ENCODE measurements around the gene LRP1B.

The LRP1B gene

DNA sequence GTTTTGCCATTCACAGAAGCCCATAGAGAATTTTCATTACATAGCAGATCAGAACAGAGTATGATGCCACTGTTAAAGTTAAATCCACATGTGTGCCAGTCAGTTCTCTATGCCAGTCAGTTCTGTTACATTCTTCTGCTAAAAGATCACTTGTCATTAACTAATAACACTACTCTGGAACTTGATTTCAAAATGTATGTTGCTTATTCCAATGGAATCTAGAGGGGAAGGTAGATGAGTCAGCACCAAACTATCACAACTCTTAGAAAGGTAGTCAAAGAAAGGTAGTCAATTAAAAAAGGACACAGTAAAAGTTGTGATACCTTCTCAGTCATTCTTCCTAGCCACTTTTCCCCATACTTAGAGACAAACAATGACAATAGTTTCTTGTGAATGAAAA is 1214.4 kb downstream of the LRP1B start:
- TF ChIP-seq, protein P1, sequence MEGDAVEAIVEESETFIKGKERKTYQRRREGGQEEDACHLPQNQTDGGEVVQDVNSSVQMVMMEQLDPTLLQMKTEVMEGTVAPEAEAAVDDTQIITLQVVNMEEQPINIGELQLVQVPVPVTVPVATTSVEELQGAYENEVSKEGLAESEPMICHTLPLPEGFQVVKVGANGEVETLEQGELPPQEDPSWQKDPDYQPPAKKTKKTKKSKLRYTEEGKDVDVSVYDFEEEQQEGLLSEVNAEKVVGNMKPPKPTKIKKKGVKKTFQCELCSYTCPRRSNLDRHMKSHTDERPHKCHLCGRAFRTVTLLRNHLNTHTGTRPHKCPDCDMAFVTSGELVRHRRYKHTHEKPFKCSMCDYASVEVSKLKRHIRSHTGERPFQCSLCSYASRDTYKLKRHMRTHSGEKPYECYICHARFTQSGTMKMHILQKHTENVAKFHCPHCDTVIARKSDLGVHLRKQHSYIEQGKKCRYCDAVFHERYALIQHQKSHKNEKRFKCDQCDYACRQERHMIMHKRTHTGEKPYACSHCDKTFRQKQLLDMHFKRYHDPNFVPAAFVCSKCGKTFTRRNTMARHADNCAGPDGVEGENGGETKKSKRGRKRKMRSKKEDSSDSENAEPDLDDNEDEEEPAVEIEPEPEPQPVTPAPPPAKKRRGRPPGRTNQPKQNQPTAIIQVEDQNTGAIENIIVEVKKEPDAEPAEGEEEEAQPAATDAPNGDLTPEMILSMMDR (IDR thresholded peaks at IDR 0.05), result no peak

DNA sequence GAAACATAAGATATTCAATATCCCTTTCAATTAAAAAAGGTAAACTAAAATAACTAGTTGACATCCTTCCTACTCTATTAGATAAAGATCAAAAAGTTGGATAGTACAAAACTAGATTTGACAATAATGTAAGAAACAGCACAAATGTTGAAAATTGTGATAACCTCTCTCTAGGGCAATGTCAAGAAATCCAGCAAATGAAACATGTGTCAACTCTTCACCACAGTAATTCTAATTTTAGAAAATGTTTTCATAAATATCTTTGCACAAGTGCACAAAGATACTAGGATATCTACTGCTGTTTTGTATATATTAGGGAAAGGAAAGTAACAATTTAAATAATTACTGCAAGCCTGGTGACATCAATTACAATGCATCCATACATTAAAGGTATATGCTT is 1220.1 kb downstream of the LRP1B start:
- Histone ChIP-seq H3K4me1 (ENCODE audit: control insufficient read depth in 1 of 2, insufficient read depth in 1 of 2, low read depth in 1 of 2, low read length in 1 of 2) (no peaks in the 10 kb centered on the region), H3K27ac (no peak overlapping the region), H3K4me3 (ENCODE audit: low read depth in 1 of 2, low read length in 1 of 2) (no peak overlapping the region), H3K9me3 (no peaks in the 10 kb centered on the region), H3K27me3 (no peaks in the 10 kb centered on the region), H3K36me3 (no peaks in the 10 kb centered on the region)
- TF ChIP-seq, protein P1 (IDR thresholded peaks at IDR 0.05), result no peak

More for the DNA sequence above, 1214.4 kb downstream of the LRP1B start:
- Histone ChIP-seq H3K27me3 (no peaks in the 10 kb centered on the region), H3K27ac (no peak overlapping the region), H3K9me3 (no peaks in the 10 kb centered on the region), H3K4me1 (ENCODE audit: control insufficient read depth in 1 of 2, insufficient read depth in 1 of 2, low read depth in 1 of 2, low read length in 1 of 2) (no peaks in the 10 kb centered on the region), H3K4me3 (ENCODE audit: low read depth in 1 of 2, low read length in 1 of 2) (no peak overlapping the region), H3K36me3 (no peaks in the 10 kb centered on the region)

DNA sequence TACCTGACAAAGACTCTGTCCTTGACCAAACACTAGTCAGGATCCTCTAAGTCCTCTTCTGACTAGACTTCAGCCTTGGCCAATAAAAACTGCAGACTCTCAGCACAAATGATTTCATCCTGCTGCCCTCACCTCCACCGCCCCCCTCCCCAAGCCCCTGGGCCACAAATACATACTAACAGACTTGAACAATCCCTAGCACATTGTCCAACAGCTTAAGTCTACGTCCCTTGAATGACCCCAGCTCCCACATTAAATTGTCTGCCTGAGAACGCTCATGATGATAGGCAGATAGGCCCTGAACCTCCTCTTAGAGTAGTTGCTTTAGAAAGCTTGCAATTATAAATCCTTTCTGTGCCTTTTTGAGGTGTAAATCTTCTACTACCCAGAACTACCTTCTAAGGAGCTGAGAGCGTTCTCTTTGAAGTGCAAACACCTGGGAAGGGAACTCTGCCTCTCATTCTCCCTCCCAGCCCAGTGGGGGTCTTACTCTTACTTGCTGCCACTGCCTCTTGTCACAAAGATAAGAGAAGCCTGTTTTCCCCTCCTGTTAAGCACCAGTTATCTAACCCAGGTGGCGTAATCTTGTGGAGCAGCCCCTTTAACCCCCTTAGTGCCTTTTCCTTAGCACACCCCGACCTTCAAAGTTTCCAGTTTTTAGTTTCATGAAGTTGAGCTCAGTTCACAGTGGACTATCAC is 1225.6 kb downstream of the LRP1B start:
- TF ChIP-seq, protein P1 (IDR thresholded peaks at IDR 0.05), result no peak
- H3K27ac ChIP-seq, result no peak overlapping the region
- no peaks in the 10 kb centered on the region for H3K36me3 ChIP-seq
- no peak overlapping the region for H3K4me3 ChIP-seq (ENCODE audit: low read depth in 1 of 2, low read length in 1 of 2)
- H3K4me1 ChIP-seq (ENCODE audit: control insufficient read depth in 1 of 2, insufficient read depth in 1 of 2, low read depth in 1 of 2, low read length in 1 of 2), result no peaks in the 10 kb centered on the region
- H3K9me3 ChIP-seq, result no peaks in the 10 kb centered on the region
- H3K27me3 ChIP-seq, result no peaks in the 10 kb centered on the region

DNA sequence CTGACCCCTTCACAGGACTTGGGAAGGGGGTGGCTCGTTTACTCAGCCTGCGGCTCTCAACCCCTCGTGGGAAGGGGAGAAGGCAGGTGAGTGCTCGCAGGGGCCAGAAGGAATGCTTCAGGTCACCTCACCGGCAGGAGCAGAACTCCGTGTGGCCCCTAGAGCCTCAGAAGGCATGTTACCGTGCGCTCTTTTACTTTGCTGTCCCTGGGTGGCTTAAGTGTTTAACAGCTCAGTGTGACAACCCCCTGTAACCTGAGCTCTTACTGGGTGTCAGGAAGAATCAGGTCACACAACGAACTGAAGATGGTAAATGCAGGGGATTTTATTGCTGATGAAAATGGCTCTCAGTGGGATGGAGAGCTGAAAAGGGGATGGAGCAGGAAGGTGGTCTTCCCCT is 1235.4 kb downstream of the LRP1B start:
- TF ChIP-seq, protein P1 (IDR thresholded peaks at IDR 0.05), result no peak

DNA sequence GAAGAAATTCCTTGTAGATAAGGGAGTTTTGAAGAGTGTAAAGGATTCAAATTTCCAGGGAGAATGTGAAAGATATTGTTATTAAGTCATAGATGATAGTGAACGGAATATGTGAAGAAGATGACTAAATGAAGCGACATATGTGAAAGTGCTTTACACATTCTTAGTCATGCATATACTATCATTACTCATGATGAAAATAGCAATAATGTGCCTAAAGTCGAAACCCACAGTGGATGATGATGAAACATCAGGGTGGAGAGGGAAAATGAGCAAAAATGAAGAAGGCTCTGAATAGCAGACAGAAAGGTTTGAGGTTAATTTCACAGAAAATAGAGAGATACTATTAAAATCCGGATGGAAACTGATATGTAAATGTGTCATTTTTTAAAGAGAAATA is 1237.1 kb downstream of the LRP1B start:
- TF ChIP-seq, protein P1 (IDR thresholded peaks at IDR 0.05), result no peak
- no peaks in the 10 kb centered on the region for H3K4me1 ChIP-seq (ENCODE audit: control insufficient read depth in 1 of 2, insufficient read depth in 1 of 2, low read depth in 1 of 2, low read length in 1 of 2)
- no peaks in the 10 kb centered on the region for H3K36me3 ChIP-seq
- no peak overlapping the region for H3K4me3 ChIP-seq (ENCODE audit: low read depth in 1 of 2, low read length in 1 of 2)
- no peaks in the 10 kb centered on the region for H3K27me3 ChIP-seq
- H3K9me3 ChIP-seq, result no peaks in the 10 kb centered on the region
- H3K27ac ChIP-seq, result no peak overlapping the region

More for the DNA sequence above, 1235.4 kb downstream of the LRP1B start:
- no peak overlapping the region for H3K4me3 ChIP-seq (ENCODE audit: low read depth in 1 of 2, low read length in 1 of 2)
- no peak overlapping the region for H3K27ac ChIP-seq
- H3K36me3 ChIP-seq, result no peaks in the 10 kb centered on the region
- H3K9me3 ChIP-seq, result no peaks in the 10 kb centered on the region
- H3K27me3 ChIP-seq, result no peaks in the 10 kb centered on the region
- H3K4me1 ChIP-seq (ENCODE audit: control insufficient read depth in 1 of 2, insufficient read depth in 1 of 2, low read depth in 1 of 2, low read length in 1 of 2), result no peaks in the 10 kb centered on the region

All from neutrophil (primary cell).